Measurements from ENCODE around the gene FHL3. TPM values are rescaled to one million over a fixed set of nuclear protein-coding genes. Genes with fewer than 3 reads are reported as not detected.

Gene FHL3
- polyA plus RNA-seq, 2 of the 4 experiments (the other 2 are of a cell fraction), result 1.4 to 5.4 TPM

- ATAC-seq, result no peak
- WGBS (ENCODE audit: missing lambda C conversion rate), result 83% methylated on average over 14 of the region's 17 CpGs
Measured at GRCh38 chr1:38030596-38031512, 25.5 kb upstream of the FHL3 start.

GRCh38 chr1:38029685-38030511, 24.6 kb upstream of the FHL3 start:
- ChIA-PET POLR2A (interaction anchor here (1.2 kb wide), 1 partner anchor 9 kb away, joined by 4 read pairs; no protein-coding TSS in a partner anchor), CTCF (interaction anchor here (0.6 to 2.5 kb wide), 4 partner anchors 8 to 805 kb away, joined by 3 to 8 read pairs (median 4); no protein-coding TSS in a partner anchor)
- FAIRE-seq (no peak), DNase-seq (ENCODE audit: low read depth in 1 of 2, low spot score in 1 of 2) (no peak), ATAC-seq (peak in 1 of 2 experiments; percentile 33; a peak in 3 of 6 replicates)
- Histone ChIP-seq H3K4me2 (no peak overlapping the region), H3K4me1 (0 out of 3 replicates have a peak, but pooled peaks cover 3% of the 10 kb centered on the region), H3K4me3 (no peak overlapping the region), H3K9me3 (no peaks in the 10 kb centered on the region), H3K27ac (peak overlapping the region in 1 of 2 experiments; percentile 52; a peak in 3 of 6 replicates)
- TF ChIP-seq MAFK (IDR thresholded peaks at IDR 0.05; ENCODE audit: partially characterized antibody), result peak; percentile 84
- no peak for TF ChIP-seq EHF (CRISPR knock-in tag; IDR thresholded peaks at IDR 0.05)
- 71% methylated on average over 10 of the region's 12 CpGs for WGBS (ENCODE audit: missing lambda C conversion rate)

More at GRCh38 chr1:38030596-38031512, 25.5 kb upstream of the FHL3 start:
- ChIA-PET POLR2A (interaction anchor here (1.2 kb wide), 1 partner anchor 8 kb away, joined by 4 read pairs; no protein-coding TSS in a partner anchor), CTCF (interaction anchor here (1.2 to 2.5 kb wide), 3 partner anchors 8 to 804 kb away, joined by 3 to 8 read pairs (median 6); no protein-coding TSS in a partner anchor)
- Histone ChIP-seq H3K9me3 (no peaks in the 10 kb centered on the region), H3K4me1 (0 out of 3 replicates have a peak, but pooled peaks cover 3% of the 10 kb centered on the region), H3K27ac (peak overlapping the region in 1 of 2 experiments; percentile 52; a peak in 2 of 6 replicates), H3K4me3 (no peak overlapping the region), H3K4me2 (no peak overlapping the region)
- no peak for FAIRE-seq
- TF ChIP-seq CTCF (IDR thresholded peaks at IDR 0.05), result no peak
- TF ChIP-seq CBX8 (IDR thresholded peaks at IDR 0.05), result no peak
- TF ChIP-seq ZC3H11A (IDR thresholded peaks at IDR 0.05), result no peak
- TF ChIP-seq POLR2A (IDR thresholded peaks at IDR 0.05; ENCODE audit: low read length), result no peak
- TF ChIP-seq RFX5 (IDR thresholded peaks at IDR 0.05), result no peak
- TF ChIP-seq SREBF2 (IDR thresholded peaks at IDR 0.05), result no peak
- TF ChIP-seq TP53 (CRISPR knock-in tag; IDR thresholded peaks at IDR 0.05), result no peak
- TF ChIP-seq E2F6 (IDR thresholded peaks at IDR 0.05; ENCODE audit: borderline replicate concordance, low read depth), result no peak
- no peak for TF ChIP-seq EHF (CRISPR knock-in tag; IDR thresholded peaks at IDR 0.05)
- TF ChIP-seq RCOR1 (IDR thresholded peaks at IDR 0.05; ENCODE audit: low read depth, low read length), result no peak
- DNase-seq (ENCODE audit: low read depth in 1 of 2, low spot score in 1 of 2), result no peak

- ChIA-PET CTCF (interaction anchor here (0.6 to 3.8 kb wide), 5 partner anchors 8 to 806 kb away, joined by 3 to 31 read pairs (median 6); no protein-coding TSS in a partner anchor), POLR2A (no interaction called here)
- H3K9me3 ChIP-seq, result no peaks in the 10 kb centered on the region
- no peak overlapping the region for H3K4me3 ChIP-seq
- TF ChIP-seq PHF8 (IDR thresholded peaks at IDR 0.05; ENCODE audit: borderline replicate concordance, low read depth) (no peak), KDM5A (IDR thresholded peaks at IDR 0.05) (no peak), POLR2A (IDR thresholded peaks at IDR 0.05; ENCODE audit: low read length) (no peak), RFX5 (IDR thresholded peaks at IDR 0.05) (no peak), GATA3 (IDR thresholded peaks at IDR 0.05; ENCODE audit: borderline replicate concordance) (no peak), ZC3H11A (IDR thresholded peaks at IDR 0.05) (no peak), FOSB (CRISPR knock-in tag; IDR thresholded peaks at IDR 0.05) (no peak), USF2 (IDR thresholded peaks at IDR 0.05) (no peak)
- FAIRE-seq (no peak), DNase-seq (ENCODE audit: low read depth in 1 of 2, low spot score in 1 of 2) (no peak), ATAC-seq (no peak; a peak in 1 of 6 replicates)
- H3K4me1 ChIP-seq, result 0 out of 3 replicates have a peak, but pooled peaks cover 3% of the 10 kb centered on the region
- H3K27ac ChIP-seq, result peak overlapping the region in 1 of 2 experiments; percentile 52; a peak in 3 of 6 replicates
- 89% methylated on average over 18 of the region's 23 CpGs for WGBS (ENCODE audit: missing lambda C conversion rate)
- no peak overlapping the region for H3K4me2 ChIP-seq
Measured at GRCh38 chr1:38029081-38029681, 23.9 kb upstream of the FHL3 start.
